ENCODE data around the gene EXD1.
"Not testable (repeated sequence)": the region's sequence is repeated elsewhere in the genome, so short reads cannot be mapped to it uniquely, and the experiment has no call there.

Gene EXD1

GRCh38 chr15:41230650-41231421, at the start of gene EXD1, which contains the start of gene CHP1:
Gene EXD1 (minus strand): TSS chr15:41230757. CDS start chr15:41226575, 4,182 bp downstream.
Gene CHP1 (plus strand): TSS chr15:41231268. CDS start chr15:41231383, 115 bp downstream.
- DNase-seq: peak; percentile 96

GRCh38 chr15:41279535-41280283, 49.2 kb upstream of the EXD1 start:
- DNase-seq: no peak

GRCh38 chr15:41278319-41278718, 47.8 kb upstream of the EXD1 start:
- no peak for DNase-seq

- no peak for DNase-seq
Observed at GRCh38 chr15:41276831-41277230, 46.3 kb upstream of the EXD1 start.

- no peak for DNase-seq
Observed at GRCh38 chr15:41269887-41270286, 39.3 kb upstream of the EXD1 start.

GRCh38 chr15:41263891-41264351, 33.4 kb upstream of the EXD1 start:
- DNase-seq: no peak

- no peak for DNase-seq
Observed at GRCh38 chr15:41262571-41262970, 32.0 kb upstream of the EXD1 start.

GRCh38 chr15:41260924-41261323, 30.4 kb upstream of the EXD1 start:
- not testable (repeated sequence) for DNase-seq

GRCh38 chr15:41259546-41260189, 29.1 kb upstream of the EXD1 start:
- no peak for DNase-seq

- DNase-seq: no peak
Observed at GRCh38 chr15:41258750-41259471, 28.4 kb upstream of the EXD1 start.

- no peak for DNase-seq
Observed at GRCh38 chr15:41256577-41257038, 26.1 kb upstream of the EXD1 start.

- DNase-seq: no peak
Observed at GRCh38 chr15:41256103-41256502, 25.5 kb upstream of the EXD1 start.

- no peak for DNase-seq
Observed at GRCh38 chr15:41254560-41254959, 24.0 kb upstream of the EXD1 start.

- DNase-seq: no peak
Observed at GRCh38 chr15:41251411-41251810, 20.9 kb upstream of the EXD1 start.

GRCh38 chr15:41250745-41251144, 20.2 kb upstream of the EXD1 start:
- not testable (repeated sequence) for DNase-seq

- DNase-seq: no peak
Observed at GRCh38 chr15:41241221-41241964, 10.8 kb upstream of the EXD1 start.

- DNase-seq: no peak
Observed at GRCh38 chr15:41238100-41238499, 7.5 kb upstream of the EXD1 start.

- DNase-seq: no peak
Observed at GRCh38 chr15:41235929-41236328, 5.4 kb upstream of the EXD1 start.

GRCh38 chr15:41235228-41235627, 4.7 kb upstream of the EXD1 start:
- DNase-seq: not testable (repeated sequence)

GRCh38 chr15:41233367-41233771, 2.8 kb upstream of the EXD1 start:
- no peak for DNase-seq

- no peak for DNase-seq
Observed at GRCh38 chr15:41231422-41232226, 1.1 kb upstream of the EXD1 start.

Measured in CD4-positive, alpha-beta T cell treated with Interferon alpha-2 for 1 hour (primary cell).